OCI-LY3 (cell line): ENCODE measurements around the gene NEO1.

Source experiments
- EZH2phosphoT487 ChIP-seq: fragments of 200-600 bp; shearing (Covaris generic); IDR thresholded peaks from 2 replicates; pipeline ENCODE4 v1.6.1; 2018; ENCODE audit warnings: antibody characterized with exemption, mixed run types, low read depth
- TF ChIP-seq, protein P1 (sequence below): fragments of 200-600, 300-600 bp; sonication (generic); IDR thresholded peaks from 2 replicates; pipeline ENCODE4 v1.5.1; 2014; ENCODE audit warnings: antibody characterized with exemption, low read length, low read depth

DNA sequence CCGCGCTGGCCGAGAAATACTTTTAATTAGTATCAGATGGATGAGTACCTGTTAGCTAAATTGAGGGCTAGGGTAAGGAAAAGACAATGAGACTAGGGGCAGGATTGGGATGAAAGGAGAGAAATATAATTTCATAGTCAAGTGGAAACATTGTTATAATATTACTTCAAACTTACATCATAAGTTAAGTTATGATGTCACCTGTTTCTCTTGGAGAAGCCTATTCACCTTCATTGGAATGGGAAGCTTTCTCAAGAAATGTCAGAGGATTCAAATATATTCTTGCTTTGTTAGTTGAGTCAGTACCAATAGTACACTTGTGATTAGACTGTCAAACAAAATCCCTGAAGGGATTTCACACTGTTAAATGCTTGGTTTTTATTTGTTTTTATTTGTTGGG lies 116.2 kb downstream of the NEO1 start:
- TF ChIP-seq, protein P1, sequence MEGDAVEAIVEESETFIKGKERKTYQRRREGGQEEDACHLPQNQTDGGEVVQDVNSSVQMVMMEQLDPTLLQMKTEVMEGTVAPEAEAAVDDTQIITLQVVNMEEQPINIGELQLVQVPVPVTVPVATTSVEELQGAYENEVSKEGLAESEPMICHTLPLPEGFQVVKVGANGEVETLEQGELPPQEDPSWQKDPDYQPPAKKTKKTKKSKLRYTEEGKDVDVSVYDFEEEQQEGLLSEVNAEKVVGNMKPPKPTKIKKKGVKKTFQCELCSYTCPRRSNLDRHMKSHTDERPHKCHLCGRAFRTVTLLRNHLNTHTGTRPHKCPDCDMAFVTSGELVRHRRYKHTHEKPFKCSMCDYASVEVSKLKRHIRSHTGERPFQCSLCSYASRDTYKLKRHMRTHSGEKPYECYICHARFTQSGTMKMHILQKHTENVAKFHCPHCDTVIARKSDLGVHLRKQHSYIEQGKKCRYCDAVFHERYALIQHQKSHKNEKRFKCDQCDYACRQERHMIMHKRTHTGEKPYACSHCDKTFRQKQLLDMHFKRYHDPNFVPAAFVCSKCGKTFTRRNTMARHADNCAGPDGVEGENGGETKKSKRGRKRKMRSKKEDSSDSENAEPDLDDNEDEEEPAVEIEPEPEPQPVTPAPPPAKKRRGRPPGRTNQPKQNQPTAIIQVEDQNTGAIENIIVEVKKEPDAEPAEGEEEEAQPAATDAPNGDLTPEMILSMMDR: no peak
- no peak for TF ChIP-seq EZH2phosphoT487
